ENCODE data around the gene CDKAL1.

The CDKAL1 gene

GRCh38 chr6:21000331-21000801 is 466.1 kb downstream of the CDKAL1 start:
- no peak overlapping the region for H3K27ac ChIP-seq
- TF ChIP-seq CTCF (conservative IDR thresholded peaks at IDR 0.05), result no peak

- H3K27ac ChIP-seq, result no peak overlapping the region
- no peak for TF ChIP-seq CTCF (conservative IDR thresholded peaks at IDR 0.05)
Observed at GRCh38 chr6:21001736-21002135, 467.5 kb downstream of the CDKAL1 start.

- no peak overlapping the region for H3K27ac ChIP-seq
- no peak for TF ChIP-seq CTCF (conservative IDR thresholded peaks at IDR 0.05)
Observed at GRCh38 chr6:21003780-21004541, 469.7 kb downstream of the CDKAL1 start.

- no peak for TF ChIP-seq CTCF (conservative IDR thresholded peaks at IDR 0.05)
Observed at GRCh38 chr6:21005816-21006570, 471.7 kb downstream of the CDKAL1 start.

GRCh38 chr6:21019614-21020013 is 485.4 kb downstream of the CDKAL1 start:
- TF ChIP-seq CTCF (conservative IDR thresholded peaks at IDR 0.05), result peak; percentile 80
- no peak overlapping the region for H3K27ac ChIP-seq

More at GRCh38 chr6:21005816-21006570, 471.7 kb downstream of the CDKAL1 start:
- no peak overlapping the region for H3K27ac ChIP-seq

GRCh38 chr6:21022343-21023107 is 488.3 kb downstream of the CDKAL1 start:
- TF ChIP-seq CTCF (conservative IDR thresholded peaks at IDR 0.05), result no peak
- H3K27ac ChIP-seq, result no peak overlapping the region

- no peak for TF ChIP-seq CTCF (conservative IDR thresholded peaks at IDR 0.05)
- no peak overlapping the region for H3K27ac ChIP-seq
Observed at GRCh38 chr6:21023210-21023609, 489.0 kb downstream of the CDKAL1 start.
